WI38 (cell line): Measurements from ENCODE around the gene ZNF407.

ENCODE experiments used
- H3K4me3 ChIP-seq: 2 replicates; pipeline ENCODE4 v1.5.1; 2011; ENCODE audit warnings: low read depth, mild to moderate bottlenecking, control low read depth, low read length
- TF ChIP-seq, protein P1 (sequence below): IDR thresholded peaks from 2 replicates; pipeline ENCODE4 v1.5.1; 2012; ENCODE audit warnings: low read depth, mild to moderate bottlenecking, control low read depth, low read length

The ZNF407 gene

DNA sequence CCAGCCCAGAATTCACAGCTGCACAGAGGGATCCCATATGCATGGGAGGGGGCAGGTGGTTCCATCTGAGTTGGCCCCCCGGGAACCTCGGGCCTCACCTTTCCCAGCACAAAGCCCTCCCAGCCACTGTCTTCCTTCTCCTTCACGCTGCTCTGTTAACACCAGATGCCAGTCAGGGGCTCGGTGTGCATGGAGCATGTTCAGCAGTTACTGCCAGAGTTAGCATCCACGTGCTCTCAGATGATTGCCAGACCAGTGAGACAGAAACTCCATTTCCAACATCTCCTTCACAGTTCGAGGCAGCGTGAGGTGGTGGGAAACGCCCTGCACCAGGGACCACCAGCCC lies 510.2 kb downstream of the ZNF407 start:
- H3K4me3 ChIP-seq: no peak overlapping the region
- TF ChIP-seq, protein P1, sequence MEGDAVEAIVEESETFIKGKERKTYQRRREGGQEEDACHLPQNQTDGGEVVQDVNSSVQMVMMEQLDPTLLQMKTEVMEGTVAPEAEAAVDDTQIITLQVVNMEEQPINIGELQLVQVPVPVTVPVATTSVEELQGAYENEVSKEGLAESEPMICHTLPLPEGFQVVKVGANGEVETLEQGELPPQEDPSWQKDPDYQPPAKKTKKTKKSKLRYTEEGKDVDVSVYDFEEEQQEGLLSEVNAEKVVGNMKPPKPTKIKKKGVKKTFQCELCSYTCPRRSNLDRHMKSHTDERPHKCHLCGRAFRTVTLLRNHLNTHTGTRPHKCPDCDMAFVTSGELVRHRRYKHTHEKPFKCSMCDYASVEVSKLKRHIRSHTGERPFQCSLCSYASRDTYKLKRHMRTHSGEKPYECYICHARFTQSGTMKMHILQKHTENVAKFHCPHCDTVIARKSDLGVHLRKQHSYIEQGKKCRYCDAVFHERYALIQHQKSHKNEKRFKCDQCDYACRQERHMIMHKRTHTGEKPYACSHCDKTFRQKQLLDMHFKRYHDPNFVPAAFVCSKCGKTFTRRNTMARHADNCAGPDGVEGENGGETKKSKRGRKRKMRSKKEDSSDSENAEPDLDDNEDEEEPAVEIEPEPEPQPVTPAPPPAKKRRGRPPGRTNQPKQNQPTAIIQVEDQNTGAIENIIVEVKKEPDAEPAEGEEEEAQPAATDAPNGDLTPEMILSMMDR: no peak

DNA sequence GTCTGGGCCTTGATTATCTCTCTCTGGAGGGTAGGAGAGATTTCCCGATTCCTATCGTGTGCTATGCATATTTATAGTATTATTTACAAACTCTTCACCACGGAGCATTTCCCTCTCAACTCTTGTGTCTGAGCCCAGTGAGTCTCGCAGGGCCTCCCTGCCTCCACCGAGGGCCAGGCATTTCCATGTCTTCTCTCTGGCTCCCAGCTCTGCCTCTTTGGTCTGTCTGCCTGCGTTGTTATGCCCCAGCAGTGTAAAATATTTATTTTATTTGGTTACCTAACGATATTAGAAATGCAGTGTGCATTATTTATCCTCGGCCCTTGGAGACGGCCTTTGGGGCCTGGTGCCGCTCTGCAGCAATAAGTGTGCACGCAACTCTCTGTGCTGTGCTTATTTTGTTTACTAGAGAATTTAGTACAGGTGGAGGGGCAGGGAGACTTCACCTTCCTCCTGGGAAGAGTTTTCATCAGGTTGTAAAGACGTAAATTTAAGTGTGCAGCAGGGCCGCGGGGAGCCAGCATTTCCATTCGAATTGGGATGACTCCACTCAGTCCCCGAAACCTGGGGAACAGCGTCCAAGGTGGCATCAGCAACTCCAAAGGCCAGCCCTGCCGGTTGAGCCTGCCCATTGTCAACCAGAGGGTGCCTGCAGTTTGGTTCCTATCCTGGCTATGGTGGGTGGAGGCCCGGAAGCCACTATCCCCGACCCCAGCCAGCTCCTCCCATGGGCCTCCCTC lies 511.1 kb downstream of the ZNF407 start:
- TF ChIP-seq, protein P1: no peak
- no peak overlapping the region for H3K4me3 ChIP-seq

DNA sequence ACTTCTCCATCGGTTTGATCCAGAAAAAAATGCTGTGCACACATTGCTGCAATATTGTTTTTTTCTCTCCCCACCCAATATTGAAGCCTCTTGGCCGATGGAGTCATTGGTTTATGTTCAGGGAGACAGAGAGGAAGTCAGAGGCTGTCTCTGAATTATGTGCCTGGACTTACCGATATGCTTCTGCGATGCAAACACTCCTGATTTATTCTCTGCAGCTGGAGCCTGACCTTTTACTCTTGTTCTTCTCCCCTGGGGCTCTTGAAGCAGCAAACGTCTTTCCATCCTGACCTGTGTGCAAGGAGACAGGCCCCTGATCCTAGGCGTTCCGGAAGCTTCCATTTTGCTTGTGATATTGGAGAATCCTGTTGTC lies 511.6 kb downstream of the ZNF407 start:
- TF ChIP-seq, protein P1: no peak

DNA sequence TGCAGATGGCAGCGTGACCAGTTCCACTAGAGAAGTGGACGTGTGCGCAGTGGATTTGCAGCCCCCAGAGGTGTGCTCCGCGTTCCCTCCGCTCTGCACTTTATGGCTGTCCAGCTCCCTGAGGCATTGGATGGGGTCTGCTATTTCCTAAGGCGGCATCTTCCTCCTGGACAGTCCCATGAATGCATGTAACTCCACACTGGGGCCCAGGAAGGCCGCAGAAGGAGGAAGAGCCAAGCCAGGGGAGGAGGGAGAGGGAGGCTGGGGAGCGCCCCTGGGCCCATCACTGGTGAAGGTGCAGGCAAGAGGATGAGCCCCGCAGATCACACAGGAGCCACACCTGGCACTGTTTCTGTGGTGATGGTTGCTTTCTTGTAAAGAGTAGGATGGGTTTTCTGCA lies 512.1 kb downstream of the ZNF407 start:
- no peak overlapping the region for H3K4me3 ChIP-seq
- TF ChIP-seq, protein P1: no peak

More for the DNA sequence above, 511.6 kb downstream of the ZNF407 start:
- H3K4me3 ChIP-seq: no peak overlapping the region

DNA sequence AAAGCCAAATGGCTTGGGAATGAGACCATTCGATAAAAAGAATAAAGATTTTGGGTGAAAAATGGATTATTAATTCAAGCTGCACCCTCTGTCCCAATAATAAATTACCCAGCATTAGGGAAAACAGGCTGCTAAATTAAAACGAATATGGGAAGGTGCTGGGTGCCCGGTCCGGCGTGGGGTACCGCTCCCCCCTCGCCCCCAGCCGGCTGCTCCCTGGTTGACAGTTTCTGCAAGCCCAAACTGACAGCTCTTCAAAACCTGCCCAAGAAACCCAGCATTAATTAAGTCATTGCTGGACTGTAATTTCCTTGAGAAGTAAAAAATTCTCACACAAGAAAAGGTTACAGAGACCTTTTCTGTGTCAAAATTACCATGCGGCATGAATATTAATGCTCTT lies 512.6 kb downstream of the ZNF407 start:
- H3K4me3 ChIP-seq: no peak overlapping the region
- TF ChIP-seq, protein P1: no peak

DNA sequence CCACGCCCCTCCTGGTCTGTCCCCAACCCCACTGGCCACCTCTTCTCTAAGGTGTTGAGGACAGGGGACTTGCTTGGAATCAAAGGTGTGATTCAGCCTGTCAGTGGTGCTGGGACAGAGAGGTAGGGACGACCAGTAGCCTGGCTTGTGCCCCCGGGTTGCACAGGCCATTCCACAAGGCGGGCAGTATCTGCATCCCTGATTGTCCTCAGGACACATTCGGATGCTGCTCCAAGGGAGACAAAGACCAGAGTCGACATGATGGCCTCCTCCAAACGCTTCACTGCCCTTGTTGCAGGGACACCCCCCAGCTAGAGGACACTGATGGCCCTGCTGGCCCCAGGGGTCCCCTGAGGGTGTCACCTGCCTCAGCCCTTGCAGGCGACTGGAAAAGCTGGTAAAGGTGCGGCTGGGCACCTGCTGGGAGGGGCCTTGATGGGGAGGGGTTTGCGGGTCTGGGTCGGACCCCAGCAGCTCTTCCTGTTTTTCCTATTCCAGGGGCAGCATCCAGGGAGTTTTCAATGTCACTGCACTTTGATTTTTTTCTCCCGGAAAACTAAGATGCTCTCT lies 513.3 kb downstream of the ZNF407 start:
- H3K4me3 ChIP-seq: no peak overlapping the region
- TF ChIP-seq, protein P1: no peak

DNA sequence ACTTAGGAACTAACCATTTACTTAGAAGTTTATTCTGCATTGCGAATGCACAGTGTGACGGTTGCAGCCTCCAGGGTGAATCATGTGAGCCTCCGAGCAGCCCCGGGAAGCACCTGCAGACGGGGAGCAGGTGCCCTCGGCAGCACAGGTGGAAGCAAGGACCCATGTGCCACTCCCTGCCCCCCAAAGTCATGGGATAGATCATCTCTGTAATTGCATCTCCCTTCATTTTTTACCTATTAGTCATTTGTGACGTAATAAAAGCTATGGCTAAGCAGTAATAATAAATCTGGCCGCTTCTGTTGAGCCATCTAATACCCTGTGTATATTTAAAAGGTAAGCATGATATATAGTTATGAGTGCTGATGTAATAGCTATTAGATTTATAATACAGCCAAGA lies 514.1 kb downstream of the ZNF407 start:
- TF ChIP-seq, protein P1: no peak
- H3K4me3 ChIP-seq: no peak overlapping the region
